H1 (cell line): Measurements from ENCODE around the gene APBA2. TPM values are rescaled to one million over a fixed set of nuclear protein-coding genes. Genes with fewer than 3 reads are reported as not detected.

ENCODE experiments used
- CTCF ChIA-PET: fragments of 300-600 bp; sonication (Branson Sonifier 250); formaldehyde crosslinking; loops from one replicate; lab custom pipeline; 2021; ENCODE audit not compliant: partially characterized antibody; lab: Charles Lee
- POLR2A ChIA-PET: fragments of 300-600 bp; sonication (Branson Sonifier 250); formaldehyde crosslinking; loops from one replicate; lab custom pipeline; 2021; ENCODE audit warnings: inconsistent platforms; ENCODE audit not compliant: partially characterized antibody; lab: Charles Lee
- DNase-seq, 2 experiments: peaks; one replicate each; pipeline versions ENCODE4 v3.0.0 to v3.0.0-alpha.2; 2010 to 2022; ENCODE audit warnings: low spot score in 2 of 2, low read depth in 1 of 2, mixed read lengths in 1 of 2
- FAIRE-seq: peaks from 2 replicates; lab custom pipeline; 2011; peaks lifted over from hg19 to GRCh38; lab: Jason Lieb, UNC
- H2AFZ ChIP-seq: 2 replicates; pipeline ENCODE4 v1.8.1; 2012; ENCODE audit warnings: low read length, inconsistent platforms
- H2AK5ac ChIP-seq: 2 replicates; pipeline ENCODE4 v1.6.1; 2013; ENCODE audit warnings: low read depth, low read length
- H2BK120ac ChIP-seq: replicated peaks from 2 replicates; pipeline ENCODE3; 2013; ENCODE audit warnings: low read depth, low read length, inconsistent platforms
- H2BK12ac ChIP-seq: 2 replicates; pipeline ENCODE4 v1.6.1; 2013; ENCODE audit warnings: low read depth, low read length
- H2BK15ac ChIP-seq: 2 replicates; pipeline ENCODE4 v1.6.1; 2013; ENCODE audit warnings: low read length
- H2BK20ac ChIP-seq: 2 replicates; pipeline ENCODE4 v1.6.1; 2013; ENCODE audit warnings: low read length
- H2BK5ac ChIP-seq: 2 replicates; pipeline ENCODE4 v1.6.1; 2013; ENCODE audit warnings: low read depth, low read length
- H3K14ac ChIP-seq: 2 replicates; pipeline ENCODE4 v1.6.1; 2013; ENCODE audit warnings: inconsistent platforms; ENCODE audit not compliant: insufficient read length
- H3K18ac ChIP-seq: 2 replicates; pipeline ENCODE4 v1.6.1; 2013; ENCODE audit warnings: low read length; ENCODE audit errors: extremely low read depth
- H3K23ac ChIP-seq: 2 replicates; pipeline ENCODE4 v1.6.1; 2013; ENCODE audit warnings: inconsistent platforms; ENCODE audit not compliant: insufficient read length
- H3K23me2 ChIP-seq: 2 replicates; pipeline ENCODE4 v1.6.1; 2013; ENCODE audit warnings: low read depth, low read length
- H3K27ac ChIP-seq: 2 replicates; pipeline ENCODE4 v1.6.1; 2011; ENCODE audit warnings: low read depth, low read length, inconsistent platforms
- H3K27me3 ChIP-seq, 4 experiments: replicated peaks in 1 of 4; 1 replicate in 1 of 4; 2 replicates in 3 of 4; pipeline versions ENCODE4 v1.6.1 to v1.8.1; 2011 to 2013; ENCODE audit warnings: low read length in 3 of 4, mild to moderate bottlenecking in 3 of 4, inconsistent platforms in 2 of 4, mixed read lengths in 2 of 4, moderate library complexity in 1 of 4; ENCODE audit not compliant: control insufficient read depth in 3 of 4, insufficient read depth in 3 of 4; ENCODE audit errors: extremely low read depth in 1 of 4
- H3K36me3 ChIP-seq, 4 experiments: 2 replicates each; pipeline versions ENCODE4 v1.6.1 to v1.8.1; 2011 to 2013; ENCODE audit warnings: mild to moderate bottlenecking in 4 of 4, low read length in 3 of 4, moderate library complexity in 2 of 4, control low read depth in 1 of 4, inconsistent platforms in 1 of 4; ENCODE audit not compliant: insufficient read depth in 4 of 4, control insufficient read depth in 2 of 4
- H3K4ac ChIP-seq: replicated peaks from 2 replicates; pipeline ENCODE3; 2013; ENCODE audit warnings: low read length, low read depth, mixed read lengths, inconsistent platforms; ENCODE audit not compliant: insufficient read length
- H3K4me1 ChIP-seq, 4 experiments: replicated peaks in 1 of 4; 1 replicate in 1 of 4; 2 replicates in 3 of 4; pipeline versions ENCODE4 v1.6.1 to v1.8.1; 2011 to 2013; ENCODE audit warnings: low read length in 3 of 4, inconsistent platforms in 2 of 4, mixed read lengths in 1 of 4; ENCODE audit not compliant: insufficient read depth in 4 of 4, control insufficient read depth in 3 of 4
- H3K4me2 ChIP-seq, 2 experiments: 2 replicates each; pipeline versions ENCODE4 v1.6.1 to v1.8.1; 2011 to 2013; ENCODE audit warnings: low read depth in 2 of 2, low read length in 2 of 2, control low read depth in 1 of 2, inconsistent platforms in 1 of 2, mild to moderate bottlenecking in 1 of 2; ENCODE audit not compliant: insufficient read depth in 1 of 2
- H3K4me3 ChIP-seq, 4 experiments: fragments of 200-600, 300-600 bp in 1 of 4; sonication (generic), shearing (Covaris generic), sonication (Bioruptor Twin) in 1 of 4; 2 replicates each; pipeline versions ENCODE4 v1.5.1 to v1.8.1; 2011 to 2016; ENCODE audit warnings: low read length in 4 of 4, low read depth in 3 of 4, control low read depth in 2 of 4, inconsistent platforms in 2 of 4, mild to moderate bottlenecking in 2 of 4, mixed read lengths in 1 of 4, moderate library complexity in 1 of 4; ENCODE audit not compliant: insufficient read depth in 2 of 4; ENCODE audit errors: extremely low read depth in 1 of 4
- H3K56ac ChIP-seq: replicated peaks from 2 replicates; pipeline ENCODE3; 2013; ENCODE audit warnings: low read depth, mild to moderate bottlenecking, mixed read lengths, low read length, inconsistent platforms; ENCODE audit not compliant: insufficient read length
- H3K79me1 ChIP-seq: 2 replicates; pipeline ENCODE4 v1.6.1; 2013; ENCODE audit warnings: low read depth, low read length, control low read depth
- H3K79me2 ChIP-seq, 2 experiments: 2 replicates each; pipeline versions ENCODE4 v1.6.1 to v1.8.1; 2012 to 2013; ENCODE audit warnings: low read length in 2 of 2, mild to moderate bottlenecking in 2 of 2, inconsistent platforms in 1 of 2; ENCODE audit not compliant: insufficient read depth in 2 of 2, control insufficient read depth in 1 of 2
- H3K9ac ChIP-seq, 4 experiments: replicated peaks in 1 of 4; 1 replicate in 1 of 4; 2 replicates in 3 of 4; pipeline versions ENCODE4 v1.6.1 to v1.8.1; 2011 to 2013; ENCODE audit warnings: low read depth in 3 of 4, low read length in 3 of 4, control low read depth in 2 of 4, mild to moderate bottlenecking in 2 of 4, moderate library complexity in 2 of 4, inconsistent platforms in 1 of 4; ENCODE audit errors: extremely low read depth in 1 of 4
- H3K9me3 ChIP-seq, 2 experiments: 2 replicates each; pipeline versions ENCODE4 v1.6.1 to v1.8.1; 2012 to 2013; ENCODE audit warnings: mild to moderate bottlenecking in 2 of 2, moderate library complexity in 2 of 2, control low read depth in 1 of 2, inconsistent platforms in 1 of 2, low read depth in 1 of 2, low read length in 1 of 2, mixed read lengths in 1 of 2; ENCODE audit not compliant: insufficient read depth in 2 of 2
- H4K20me1 ChIP-seq, 2 experiments: replicated peaks in 1 of 2; 2 replicates each; pipeline versions ENCODE3 to v1.8.1; 2011 to 2013; ENCODE audit warnings: inconsistent platforms in 2 of 2, low read length in 2 of 2, mild to moderate bottlenecking in 1 of 2; ENCODE audit not compliant: insufficient read depth in 2 of 2, control insufficient read depth in 1 of 2
- H4K5ac ChIP-seq: 2 replicates; pipeline ENCODE4 v1.6.1; 2013; ENCODE audit warnings: low read length, low read depth, mixed read lengths, inconsistent platforms; ENCODE audit not compliant: insufficient read length
- H4K8ac ChIP-seq: 2 replicates; pipeline ENCODE4 v1.8.0; 2013; ENCODE audit warnings: mild to moderate bottlenecking, moderate library complexity, low read length, inconsistent platforms; ENCODE audit not compliant: insufficient read depth; ENCODE audit errors: extremely low read depth
- H4K91ac ChIP-seq: replicated peaks from 2 replicates; pipeline ENCODE3; 2013; ENCODE audit warnings: low read length, mixed read lengths, inconsistent platforms; ENCODE audit not compliant: insufficient read length
- ASH2L ChIP-seq: fragments of 200-600, 300-600 bp; sonication (generic); IDR thresholded peaks from one replicate; pipeline ENCODE4 v1.7.1; 2017; ENCODE audit warnings: low read length
- CEBPB ChIP-seq: IDR thresholded peaks from 2 replicates; pipeline ENCODE4 v1.6.1; 2012; ENCODE audit warnings: low read depth, low read length
- CTBP2 ChIP-seq: IDR thresholded peaks from 2 replicates; pipeline ENCODE4 v1.7.0; 2011; ENCODE audit warnings: borderline replicate concordance, mild to moderate bottlenecking, moderate library complexity, mixed read lengths, low read length; ENCODE audit not compliant: insufficient read depth, insufficient read length
- FOSL1 ChIP-seq: IDR thresholded peaks from 2 replicates; pipeline ENCODE4 v1.6.1; 2011; ENCODE audit warnings: mild to moderate bottlenecking, low read depth, low read length, moderate library complexity; ENCODE audit not compliant: insufficient read depth
- HDAC6 ChIP-seq: IDR thresholded peaks from one replicate; pipeline ENCODE4 v1.7.1; 2012; ENCODE audit warnings: low read depth, mild to moderate bottlenecking, inconsistent platforms, low read length, moderate library complexity
- NANOG ChIP-seq: IDR thresholded peaks from 2 replicates; pipeline ENCODE4 v1.6.1; 2011; ENCODE audit warnings: low read length, low read depth, mild to moderate bottlenecking, inconsistent platforms; ENCODE audit not compliant: insufficient read depth, poor library complexity, severe bottlenecking
- PHF8 ChIP-seq: fragments of 200-600 bp; sonication (generic); conservative IDR thresholded peaks from 2 replicates; pipeline ENCODE4 v1.7.1; 2012; ENCODE audit warnings: low read depth, mild to moderate bottlenecking, inconsistent platforms, low read length, moderate library complexity
- SUZ12 ChIP-seq: fragments of 200-600 bp; sonication (generic); IDR thresholded peaks from 2 replicates; pipeline ENCODE4 v1.6.1; 2012; ENCODE audit warnings: mild to moderate bottlenecking, inconsistent platforms, low read length, moderate library complexity, mixed read lengths
- TBP ChIP-seq: IDR thresholded peaks from 2 replicates; pipeline ENCODE4 v1.6.1; 2011; ENCODE audit warnings: low read depth, low read length, improper control_type of control experiment
- TCF12 ChIP-seq: IDR thresholded peaks from 2 replicates; pipeline ENCODE4 v1.6.1; 2011; ENCODE audit warnings: low read depth, mild to moderate bottlenecking, low read length
- WGBS, 2 experiments: shearing (Covaris generic) in 1 of 2; methylation state at CpG; one replicate each; pipeline versions ENCODE4 v1.1.6 to v1.1.7; 2013 to 2015; ENCODE audit warnings: low lambda C conversion rate in 2 of 2, mixed read lengths in 2 of 2, inconsistent platforms in 1 of 2, low coverage in 1 of 2, missing lambda C conversion rate in 1 of 2; ENCODE audit not compliant: insufficient replicate concordance in 2 of 2, insufficient coverage in 1 of 2, insufficient read length in 1 of 2; ENCODE audit errors: extremely low coverage in 1 of 2, missing lambda C conversion rate in 1 of 2; 5-methylcytosine and 5-hydroxymethylcytosine counted together
- polyA plus RNA-seq, 7 experiments: library from polyadenylated mRNA; depleted of rRNA in 3 of 7; stranded (reverse) in 5 of 7; unstranded in 2 of 7; fragments of >200 nt in 5 of 7; fragments of 200-250 nt in 2 of 7; gene quantifications; 1 replicate in 5 of 7; 2 replicates in 1 of 7; 4 replicates in 1 of 7; pipeline versions ENCODE4 v1.2.1 to v1.2.3, GENCODE V29; 2011 to 2013; ENCODE audit warnings: missing spikeins in 2 of 7, mixed read lengths in 2 of 7
- total RNA-seq: library from RNA; stranded (reverse); fragmentation: NEBNext Ultra II Directional; extraction: Animal tissue kit (Norgen Biotek cat#: 25700); gene quantifications from 2 replicates; pipeline ENCODE4 v1.2.1, GENCODE V29; 2021
- TF ChIP-seq, protein P1 (sequence below): IDR thresholded peaks from 2 replicates; pipeline ENCODE4 v1.6.1; 2012; ENCODE audit warnings: inconsistent platforms

The APBA2 gene
- total and polyA plus RNA-seq, 2 of the 8 experiments (the other 6 are each of a cell fraction or from before 2014, with no cell fraction given): 15.5 to 19.0 TPM

- Histone ChIP-seq H2AK5ac (no peak overlapping the region), H3K23ac (no peak overlapping the region), H3K23me2 (no peaks in the 10 kb centered on the region), H3K9me3 (0 out of 4 replicates have a peak, but pooled peaks cover 0 to 4% of the 10 kb centered on the region in 2 experiments), H3K9ac (no peak overlapping the region), H3K18ac (no peak overlapping the region; the same call in 1 of the 2 replicates), H2BK20ac (no peak overlapping the region), H3K79me2 (no peaks in the 10 kb centered on the region), H2BK5ac (no peak overlapping the region), H3K56ac (no peak overlapping the region), H3K14ac (no peak overlapping the region), H2BK15ac (no peak overlapping the region), H3K4me2 (no peak overlapping the region), H3K4me3 (no peak overlapping the region), H3K27me3 (no peaks in the 10 kb centered on the region), H2BK12ac (no peak overlapping the region), H2AFZ (no peak overlapping the region), H4K5ac (no peak overlapping the region), H3K36me3 (no peaks in the 10 kb centered on the region), H4K8ac (no peak overlapping the region; the same call in 1 of the 2 replicates), H4K20me1 (no peaks in the 10 kb centered on the region), H3K79me1 (no peaks in the 10 kb centered on the region), H3K4ac (no peak overlapping the region), H4K91ac (no peak overlapping the region), H2BK120ac (no peak overlapping the region), H3K27ac (no peak overlapping the region), H3K4me1 (peaks cover 3 to 17% (median 12%) of the 10 kb centered on the region in 4 experiments; a peak in 6 of 7 replicates)
- 87% methylated on average over 14 of the region's 14 CpGs; no CpG with 5 or more reads in 1 of the 2 experiments for WGBS, 2 experiments
- CTCF ChIA-PET: no interaction called here
- no peak for FAIRE-seq
- DNase-seq: no peak
- POLR2A ChIA-PET: no interaction called here
- TF ChIP-seq CEBPB: no peak
- TF ChIP-seq TCF12: no peak
- TF ChIP-seq, protein P1, sequence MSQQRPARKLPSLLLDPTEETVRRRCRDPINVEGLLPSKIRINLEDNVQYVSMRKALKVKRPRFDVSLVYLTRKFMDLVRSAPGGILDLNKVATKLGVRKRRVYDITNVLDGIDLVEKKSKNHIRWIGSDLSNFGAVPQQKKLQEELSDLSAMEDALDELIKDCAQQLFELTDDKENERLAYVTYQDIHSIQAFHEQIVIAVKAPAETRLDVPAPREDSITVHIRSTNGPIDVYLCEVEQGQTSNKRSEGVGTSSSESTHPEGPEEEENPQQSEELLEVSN: no peak
- TF ChIP-seq FOSL1: no peak
- no peak for TF ChIP-seq TBP
- TF ChIP-seq CTBP2: no peak
- TF ChIP-seq ASH2L: no peak
- no peak for TF ChIP-seq NANOG
- TF ChIP-seq HDAC6: no peak
- no peak for TF ChIP-seq SUZ12
- no peak for TF ChIP-seq PHF8
These were observed 149.8 kb downstream of the APBA2 start for GRCh38 chr15:29035336-29036285.
